ENCODE data around the gene DHRS4. TPM values are rescaled to one million over a fixed set of nuclear protein-coding genes. Genes with fewer than 3 reads are reported as not detected.

DHRS4 gene
- total and polyA plus RNA-seq, 2 of the 13 experiments (the other 11 are each of a cell fraction or from before 2014, with no cell fraction given), result 23.9 to 45.1 TPM

DNA sequence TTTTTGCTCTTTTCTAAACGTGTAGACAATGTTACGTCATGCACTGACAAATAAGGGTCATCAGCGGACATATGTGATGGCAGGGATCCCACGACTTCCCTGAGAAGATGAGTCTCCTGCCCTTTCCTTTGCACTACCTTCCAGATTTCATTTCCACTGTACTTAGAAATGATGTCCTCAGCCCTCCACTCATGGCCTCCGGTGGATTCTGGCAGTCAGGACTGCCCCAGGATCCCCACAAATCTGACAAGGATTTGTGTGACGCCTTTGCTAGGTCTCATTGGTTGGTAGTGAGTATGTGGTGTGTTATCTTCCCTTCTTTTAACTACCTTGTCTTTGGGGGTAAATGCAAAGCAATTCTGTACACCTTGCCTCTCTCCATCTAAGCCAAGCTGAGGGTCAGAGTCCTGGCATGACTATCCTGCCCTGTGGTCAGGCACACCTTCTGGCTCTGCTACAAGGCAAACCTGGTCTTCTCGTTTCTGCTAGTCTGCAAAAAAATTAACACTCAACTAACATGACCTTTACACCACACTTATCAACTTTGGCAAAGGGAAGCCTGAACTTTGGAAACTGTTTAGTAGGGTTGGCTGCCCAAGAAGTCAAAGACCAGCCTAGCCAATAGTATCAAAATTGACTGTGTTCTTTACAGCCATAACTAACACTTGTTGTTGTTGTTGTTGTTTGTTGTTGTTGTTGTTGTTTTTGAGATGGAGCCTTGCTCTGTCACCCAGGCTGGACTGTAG, 17.3 kb upstream of the DHRS4 start (continued):
- TF ChIP-seq, protein P1, sequence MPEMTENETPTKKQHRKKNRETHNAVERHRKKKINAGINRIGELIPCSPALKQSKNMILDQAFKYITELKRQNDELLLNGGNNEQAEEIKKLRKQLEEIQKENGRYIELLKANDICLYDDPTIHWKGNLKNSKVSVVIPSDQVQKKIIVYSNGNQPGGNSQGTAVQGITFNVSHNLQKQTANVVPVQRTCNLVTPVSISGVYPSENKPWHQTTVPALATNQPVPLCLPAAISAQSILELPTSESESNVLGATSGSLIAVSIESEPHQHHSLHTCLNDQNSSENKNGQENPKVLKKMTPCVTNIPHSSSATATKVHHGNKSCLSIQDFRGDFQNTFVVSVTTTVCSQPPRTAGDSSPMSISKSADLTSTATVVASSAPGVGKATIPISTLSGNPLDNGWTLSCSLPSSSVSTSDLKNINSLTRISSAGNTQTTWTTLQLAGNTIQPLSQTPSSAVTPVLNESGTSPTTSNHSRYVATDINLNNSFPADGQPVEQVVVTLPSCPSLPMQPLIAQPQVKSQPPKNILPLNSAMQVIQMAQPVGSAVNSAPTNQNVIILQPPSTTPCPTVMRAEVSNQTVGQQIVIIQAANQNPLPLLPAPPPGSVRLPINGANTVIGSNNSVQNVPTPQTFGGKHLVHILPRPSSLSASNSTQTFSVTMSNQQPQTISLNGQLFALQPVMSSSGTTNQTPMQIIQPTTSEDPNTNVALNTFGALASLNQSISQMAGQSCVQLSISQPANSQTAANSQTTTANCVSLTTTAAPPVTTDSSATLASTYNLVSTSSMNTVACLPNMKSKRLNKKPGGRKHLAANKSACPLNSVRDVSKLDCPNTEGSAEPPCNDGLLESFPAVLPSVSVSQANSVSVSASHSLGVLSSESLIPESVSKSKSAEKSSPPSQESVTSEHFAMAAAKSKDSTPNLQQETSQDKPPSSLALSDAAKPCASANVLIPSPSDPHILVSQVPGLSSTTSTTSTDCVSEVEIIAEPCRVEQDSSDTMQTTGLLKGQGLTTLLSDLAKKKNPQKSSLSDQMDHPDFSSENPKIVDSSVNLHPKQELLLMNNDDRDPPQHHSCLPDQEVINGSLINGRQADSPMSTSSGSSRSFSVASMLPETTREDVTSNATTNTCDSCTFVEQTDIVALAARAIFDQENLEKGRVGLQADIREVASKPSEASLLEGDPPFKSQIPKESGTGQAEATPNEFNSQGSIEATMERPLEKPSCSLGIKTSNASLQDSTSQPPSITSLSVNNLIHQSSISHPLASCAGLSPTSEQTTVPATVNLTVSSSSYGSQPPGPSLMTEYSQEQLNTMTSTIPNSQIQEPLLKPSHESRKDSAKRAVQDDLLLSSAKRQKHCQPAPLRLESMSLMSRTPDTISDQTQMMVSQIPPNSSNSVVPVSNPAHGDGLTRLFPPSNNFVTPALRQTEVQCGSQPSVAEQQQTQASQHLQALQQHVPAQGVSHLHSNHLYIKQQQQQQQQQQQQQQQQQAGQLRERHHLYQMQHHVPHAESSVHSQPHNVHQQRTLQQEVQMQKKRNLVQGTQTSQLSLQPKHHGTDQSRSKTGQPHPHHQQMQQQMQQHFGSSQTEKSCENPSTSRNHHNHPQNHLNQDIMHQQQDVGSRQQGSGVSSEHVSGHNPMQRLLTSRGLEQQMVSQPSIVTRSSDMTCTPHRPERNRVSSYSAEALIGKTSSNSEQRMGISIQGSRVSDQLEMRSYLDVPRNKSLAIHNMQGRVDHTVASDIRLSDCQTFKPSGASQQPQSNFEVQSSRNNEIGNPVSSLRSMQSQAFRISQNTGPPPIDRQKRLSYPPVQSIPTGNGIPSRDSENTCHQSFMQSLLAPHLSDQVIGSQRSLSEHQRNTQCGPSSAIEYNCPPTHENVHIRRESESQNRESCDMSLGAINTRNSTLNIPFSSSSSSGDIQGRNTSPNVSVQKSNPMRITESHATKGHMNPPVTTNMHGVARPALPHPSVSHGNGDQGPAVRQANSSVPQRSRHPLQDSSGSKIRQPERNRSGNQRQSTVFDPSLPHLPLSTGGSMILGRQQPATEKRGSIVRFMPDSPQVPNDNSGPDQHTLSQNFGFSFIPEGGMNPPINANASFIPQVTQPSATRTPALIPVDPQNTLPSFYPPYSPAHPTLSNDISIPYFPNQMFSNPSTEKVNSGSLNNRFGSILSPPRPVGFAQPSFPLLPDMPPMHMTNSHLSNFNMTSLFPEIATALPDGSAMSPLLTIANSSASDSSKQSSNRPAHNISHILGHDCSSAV (CRISPR knock-in tag; IDR thresholded peaks at IDR 0.05; ENCODE audit: borderline replicate concordance), result no peak
- TF ChIP-seq ZNF883 (CRISPR knock-in tag; IDR thresholded peaks at IDR 0.05; ENCODE audit: not compliant biosample characterization), result peak; percentile 24
- no peak for TF ChIP-seq ZNF615 (CRISPR knock-in tag; IDR thresholded peaks at IDR 0.05; ENCODE audit: borderline replicate concordance)
- no peak for TF ChIP-seq PRPF4 (IDR thresholded peaks at IDR 0.05; ENCODE audit: low read depth, low read length, poor library complexity, severe bottlenecking)
- TF ChIP-seq BCL3 (CRISPR knock-in tag; IDR thresholded peaks at IDR 0.05), result peak; percentile 67; the same call in 1 of the 2 replicates
- 0 out of 2 replicates have a peak, but pooled peaks have one; percentile 42 for TF ChIP-seq ZNF546 (CRISPR knock-in tag; conservative IDR thresholded peaks at IDR 0.05)
- no peak for TF ChIP-seq SUZ12 (IDR thresholded peaks at IDR 0.05; ENCODE audit: low read depth, low read length)
- peak; percentile 98 for TF ChIP-seq ZNF44 (CRISPR knock-in tag; IDR thresholded peaks at IDR 0.05)
- TF ChIP-seq KAT8 (CRISPR knock-in tag; IDR thresholded peaks at IDR 0.05), result no peak
- TF ChIP-seq ATF7-NPFF (CRISPR knock-in tag; IDR thresholded peaks at IDR 0.05; ENCODE audit: low read depth), result 0 out of 2 replicates have a peak, but pooled peaks have one; percentile 51
- TF ChIP-seq SAFB2 (CRISPR knock-in tag; IDR thresholded peaks at IDR 0.05; ENCODE audit: borderline replicate concordance, low read depth), result no peak
- TF ChIP-seq, protein P2, sequence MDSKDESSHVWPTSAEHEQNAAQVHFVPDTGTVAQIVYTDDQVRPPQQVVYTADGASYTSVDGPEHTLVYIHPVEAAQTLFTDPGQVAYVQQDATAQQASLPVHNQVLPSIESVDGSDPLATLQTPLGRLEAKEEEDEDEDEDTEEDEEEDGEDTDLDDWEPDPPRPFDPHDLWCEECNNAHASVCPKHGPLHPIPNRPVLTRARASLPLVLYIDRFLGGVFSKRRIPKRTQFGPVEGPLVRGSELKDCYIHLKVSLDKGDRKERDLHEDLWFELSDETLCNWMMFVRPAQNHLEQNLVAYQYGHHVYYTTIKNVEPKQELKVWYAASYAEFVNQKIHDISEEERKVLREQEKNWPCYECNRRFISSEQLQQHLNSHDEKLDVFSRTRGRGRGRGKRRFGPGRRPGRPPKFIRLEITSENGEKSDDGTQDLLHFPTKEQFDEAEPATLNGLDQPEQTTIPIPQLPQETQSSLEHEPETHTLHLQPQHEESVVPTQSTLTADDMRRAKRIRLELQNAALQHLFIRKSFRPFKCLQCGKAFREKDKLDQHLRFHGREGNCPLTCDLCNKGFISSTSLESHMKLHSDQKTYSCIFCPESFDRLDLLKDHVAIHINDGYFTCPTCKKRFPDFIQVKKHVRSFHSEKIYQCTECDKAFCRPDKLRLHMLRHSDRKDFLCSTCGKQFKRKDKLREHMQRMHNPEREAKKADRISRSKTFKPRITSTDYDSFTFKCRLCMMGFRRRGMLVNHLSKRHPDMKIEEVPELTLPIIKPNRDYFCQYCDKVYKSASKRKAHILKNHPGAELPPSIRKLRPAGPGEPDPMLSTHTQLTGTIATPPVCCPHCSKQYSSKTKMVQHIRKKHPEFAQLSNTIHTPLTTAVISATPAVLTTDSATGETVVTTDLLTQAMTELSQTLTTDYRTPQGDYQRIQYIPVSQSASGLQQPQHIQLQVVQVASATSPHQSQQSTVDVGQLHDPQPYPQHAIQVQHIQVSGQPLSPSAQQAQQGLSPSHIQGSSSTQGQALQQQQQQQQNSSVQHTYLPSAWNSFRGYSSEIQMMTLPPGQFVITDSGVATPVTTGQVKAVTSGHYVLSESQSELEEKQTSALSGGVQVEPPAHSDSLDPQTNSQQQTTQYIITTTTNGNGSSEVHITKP (CRISPR knock-in tag; IDR thresholded peaks at IDR 0.05; ENCODE audit: low read depth), result 0 out of 2 replicates have a peak, but pooled peaks have one; percentile 32
- no peak for TF ChIP-seq SRSF9 (IDR thresholded peaks at IDR 0.05; ENCODE audit: borderline replicate concordance, insufficient read depth, low read depth, low read length, poor library complexity, severe bottlenecking)
- TF ChIP-seq LCORL (IDR thresholded peaks at IDR 0.05), result no peak
- no peak for TF ChIP-seq LCORL (CRISPR knock-in tag; IDR thresholded peaks at IDR 0.05)
